ENCODE results near the gene DISC1.

DISC1 gene

GRCh38 chr1:232045139-232045994 is 418.8 kb downstream of the DISC1 start:
- no peak for DNase-seq (ENCODE audit: low spot score)

DNA sequence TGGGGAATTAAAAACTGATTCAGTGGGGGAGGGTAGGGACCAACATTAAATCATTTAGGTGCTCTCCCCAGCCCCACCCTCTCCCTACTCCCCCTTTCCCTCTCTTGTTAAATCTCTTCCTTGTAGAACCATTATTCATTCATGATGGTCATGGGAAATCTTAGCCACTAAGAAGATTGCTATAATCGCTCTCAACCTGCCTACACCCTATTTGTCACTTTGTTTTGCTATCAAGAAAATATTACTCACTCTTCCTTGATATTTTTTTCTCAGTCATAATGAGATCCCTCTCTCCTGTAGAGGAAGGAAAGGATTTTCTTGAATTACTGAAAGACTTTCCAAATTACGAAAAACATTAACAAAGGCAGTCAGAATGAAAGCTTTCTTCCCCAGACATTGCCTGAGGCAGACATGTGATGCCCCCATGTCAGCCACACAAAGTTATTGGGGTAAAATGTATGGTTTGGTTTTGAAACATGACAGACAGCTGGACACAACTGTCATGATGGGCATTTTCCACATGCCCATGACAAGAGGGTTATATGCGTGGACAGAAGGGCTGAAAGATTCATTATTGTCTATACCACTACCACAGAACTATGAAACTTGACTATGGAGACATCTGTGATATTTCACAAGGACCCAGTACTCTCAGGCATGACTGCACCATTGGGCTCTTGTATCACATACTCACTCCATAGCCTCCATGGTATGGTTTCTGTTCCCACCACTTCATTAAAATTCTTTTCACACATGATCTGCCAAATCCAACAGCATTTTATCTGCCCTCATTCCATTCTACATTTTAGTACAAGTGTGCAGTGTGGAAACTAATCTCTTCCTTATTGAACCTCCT is 420.1 kb downstream of the DISC1 start:
- DNase-seq (ENCODE audit: low spot score): no peak

DNA sequence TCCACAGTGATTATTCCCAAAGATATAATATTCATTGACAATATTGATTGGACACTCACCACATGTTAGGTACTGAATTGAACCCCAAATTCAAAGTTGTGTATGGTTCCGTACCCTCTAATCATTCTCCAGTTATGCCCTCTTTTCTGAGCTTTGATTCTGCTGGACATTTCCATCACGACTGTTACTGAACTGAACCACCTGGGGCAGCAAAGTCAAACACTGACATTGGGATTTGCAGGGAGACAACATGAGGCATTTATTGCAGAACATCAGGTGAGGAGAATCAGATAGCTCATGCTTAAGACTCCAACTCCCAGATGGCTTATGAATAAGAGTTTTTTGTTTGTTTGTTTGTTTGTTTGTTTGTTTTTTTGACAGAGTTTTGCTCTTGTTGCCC is 420.9 kb downstream of the DISC1 start:
- no peak for DNase-seq (ENCODE audit: low spot score)

DNA sequence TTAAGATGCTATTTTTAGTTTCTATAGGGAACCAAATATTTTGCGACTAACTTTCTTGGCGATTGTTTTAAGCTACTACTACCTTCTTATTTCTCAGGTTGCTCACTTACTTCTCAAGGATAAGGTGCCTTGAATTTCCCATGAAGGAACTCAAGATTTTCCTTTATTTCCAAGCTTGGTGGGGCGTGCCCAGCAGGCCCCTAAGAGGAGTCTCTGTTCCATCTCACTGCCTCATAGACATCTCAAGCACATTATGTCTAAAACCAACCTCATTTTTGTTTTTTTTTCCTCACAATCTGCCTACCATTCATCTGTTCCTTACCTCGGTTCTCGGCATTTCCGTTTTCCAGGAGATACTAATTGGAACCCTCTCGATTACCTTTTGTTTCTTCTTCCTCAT is 421.9 kb downstream of the DISC1 start:
- no peak for DNase-seq (ENCODE audit: low spot score)

- no peak for DNase-seq (ENCODE audit: low spot score)
These were observed 422.7 kb downstream of the DISC1 start for GRCh38 chr1:232049335-232049734.

GRCh38 chr1:232057217-232057895 is 430.8 kb downstream of the DISC1 start:
- DNase-seq (ENCODE audit: low spot score): no peak

GRCh38 chr1:232057896-232058274 is 431.3 kb downstream of the DISC1 start:
- no peak for DNase-seq (ENCODE audit: low spot score)

DNA sequence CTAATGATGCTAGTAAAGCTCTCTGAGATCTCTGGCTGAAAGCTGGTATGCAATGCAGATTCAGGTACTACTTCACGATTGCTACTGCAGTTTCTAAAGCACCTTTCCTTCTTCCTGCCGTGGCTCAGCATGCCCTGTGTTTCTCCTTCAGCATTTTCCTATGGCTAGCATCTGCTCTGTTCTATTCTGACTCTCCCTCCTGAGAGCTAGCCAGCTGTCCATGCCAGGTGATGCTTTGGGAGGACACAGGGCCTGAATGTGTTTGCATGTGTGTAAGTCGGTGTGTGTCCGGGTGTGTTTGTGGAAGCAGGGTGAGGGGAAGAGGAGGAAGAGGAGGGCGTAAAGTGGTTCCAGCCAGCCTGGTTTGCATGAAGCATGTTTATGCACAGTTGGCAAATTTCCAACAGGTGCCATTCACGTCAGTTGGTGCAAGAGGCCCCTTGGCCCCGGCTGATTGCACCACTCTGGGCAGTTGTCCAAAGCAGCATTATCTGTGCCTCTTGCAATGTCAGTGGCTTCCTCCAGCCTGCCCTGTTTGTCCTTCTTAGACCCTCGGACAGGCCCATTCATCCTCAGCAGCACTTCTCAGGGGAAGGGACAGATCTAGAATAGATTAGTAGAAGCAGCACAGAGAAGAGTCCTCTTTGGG is 433.3 kb downstream of the DISC1 start:
- no peak for DNase-seq (ENCODE audit: low spot score)

DNA sequence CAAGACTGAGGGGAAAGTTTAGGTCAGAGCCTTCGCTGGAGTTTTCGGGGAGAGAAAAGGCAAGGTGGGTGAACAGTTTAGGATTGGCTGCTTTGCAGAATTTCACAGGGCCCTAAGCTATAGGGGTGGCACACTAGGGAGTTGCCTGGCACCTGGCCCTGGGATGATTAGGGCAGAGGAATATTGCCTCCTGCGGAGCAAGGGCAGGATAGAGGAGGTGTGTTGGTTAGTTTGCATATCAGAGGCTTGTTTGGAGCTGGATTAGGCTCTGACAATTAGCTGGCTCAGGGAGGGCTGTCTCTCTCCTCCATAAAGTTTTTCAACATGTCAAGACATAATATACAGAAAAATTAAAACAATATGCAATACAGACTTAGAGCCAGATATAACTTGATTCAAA is 436.4 kb downstream of the DISC1 start:
- DNase-seq (ENCODE audit: low spot score): no peak

- DNase-seq (ENCODE audit: low spot score): no peak
These were observed 439.9 kb downstream of the DISC1 start for GRCh38 chr1:232066521-232066920.

DNA sequence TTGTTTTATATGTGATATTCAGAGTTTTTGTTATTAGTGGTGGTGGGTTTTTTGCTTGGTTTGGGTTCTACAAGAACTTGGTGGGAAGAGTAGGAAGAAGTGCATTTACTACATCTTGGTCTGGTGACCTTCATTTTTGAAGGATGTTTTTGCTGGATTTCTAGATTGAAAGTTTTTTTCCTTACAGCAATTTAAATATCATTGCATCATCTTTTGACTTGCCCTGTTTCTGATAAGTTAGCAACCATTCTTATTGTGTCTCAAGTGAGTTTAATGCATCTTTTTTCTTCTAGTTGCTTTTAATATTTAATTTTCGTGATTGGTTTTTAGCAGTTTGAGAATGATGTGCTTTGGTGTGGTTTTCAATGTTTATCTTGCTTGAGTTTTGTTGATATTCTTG is 447.7 kb downstream of the DISC1 start:
- DNase-seq (ENCODE audit: low spot score): no peak

DNA sequence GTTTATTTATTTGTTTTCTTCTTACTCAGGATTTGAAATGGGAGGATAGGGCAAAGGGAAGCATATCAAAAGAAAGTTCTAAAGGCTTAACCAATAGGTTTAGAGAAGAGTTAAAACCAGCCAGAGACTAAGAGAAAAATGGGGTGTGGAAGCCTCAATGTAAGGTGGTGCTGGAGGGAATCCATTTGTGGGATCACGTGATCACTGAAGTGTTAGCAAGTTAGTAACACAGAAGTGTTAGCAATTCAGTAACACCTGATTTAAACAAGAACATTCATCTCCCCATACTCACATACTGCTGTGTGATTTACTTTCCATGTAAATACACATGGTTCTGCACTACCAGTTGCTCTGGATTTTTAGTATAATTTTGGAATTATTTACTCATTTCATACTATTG is 451.2 kb downstream of the DISC1 start:
- no peak for DNase-seq (ENCODE audit: low spot score)

GRCh38 chr1:232084584-232085223 is 458.1 kb downstream of the DISC1 start:
- DNase-seq (ENCODE audit: low spot score): no peak

DNA sequence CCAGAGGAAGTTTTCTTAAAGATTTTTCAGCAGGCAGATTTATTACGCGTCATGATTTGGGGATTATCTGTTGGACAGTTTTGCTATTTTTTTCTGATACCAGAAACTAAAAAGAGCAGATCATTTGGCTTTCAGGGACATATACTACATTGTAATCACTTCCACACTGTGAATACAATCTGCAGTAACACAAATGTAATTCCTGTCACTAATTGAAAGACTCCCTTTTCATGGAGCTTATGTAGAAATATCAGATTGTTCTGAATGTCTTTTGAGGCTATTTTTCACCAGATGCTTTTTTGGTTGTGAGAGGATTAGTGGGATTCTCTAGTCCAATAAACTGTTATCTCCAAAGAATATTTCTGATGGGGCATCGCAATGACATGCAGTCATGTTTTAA is 464.2 kb downstream of the DISC1 start:
- no peak for DNase-seq (ENCODE audit: low spot score)
